Breast epithelium (tissue), 4 donors: ENCODE measurements around the gene CXorf66. TPM values are rescaled to one million over a fixed set of nuclear protein-coding genes. Genes with fewer than 3 reads are reported as not detected.
A peak's percentile ranks its signal among the peaks of the same experiment; 100 is the strongest.

ENCODE experiments used
- DNase-seq, 2 donors: peaks; one replicate each; pipeline ENCODE4 v3.0.0-alpha.2; 2019; ENCODE audit warnings: low spot score in 2 of 2
- H3K27ac ChIP-seq, 2 donors: fragments of 200-600 bp; sonication (generic) in 1 of 2; one replicate each; pipeline ENCODE4 v1.5.1; 2016 to 2019; ENCODE audit warnings: mild to moderate bottlenecking in 1 of 2
- H3K27me3 ChIP-seq, 2 donors: fragments of 200-600 bp; sonication (generic) in 1 of 2; one replicate each; pipeline versions ENCODE4 v1.5.1 to v1.6.0; 2017 to 2019; ENCODE audit warnings: control low read depth in 1 of 2, mild to moderate bottlenecking in 1 of 2
- H3K36me3 ChIP-seq: fragments of 200-600 bp; one replicate; pipeline ENCODE4 v1.5.1; 2019
- H3K4me1 ChIP-seq, 2 donors: fragments of 200-600 bp; sonication (generic); one replicate each; pipeline ENCODE4 v1.5.1; 2016 to 2019; ENCODE audit warnings: control low read depth in 1 of 2
- H3K4me3 ChIP-seq, 3 donors: fragments of 200-600 bp; sonication (generic); 1 replicate in 2 of 3; 2 replicates in 1 of 3; pipeline ENCODE4 v1.5.1; 2016 to 2019; ENCODE audit warnings: mild to moderate bottlenecking in 3 of 3, moderate library complexity in 2 of 3
- H3K9me3 ChIP-seq, 2 donors: fragments of 200-600 bp; sonication (generic) in 1 of 2; one replicate each; pipeline ENCODE4 v1.5.1; 2016 to 2019; ENCODE audit warnings: control low read depth in 1 of 2
- CTCF ChIP-seq, 3 donors: fragments of 450-650 bp; IDR thresholded peaks; one replicate each; pipeline ENCODE4 v1.5.1; 2016 to 2017; ENCODE audit warnings: antibody characterized with exemption in 3 of 3, mild to moderate bottlenecking in 3 of 3, moderate library complexity in 3 of 3
- POLR2A ChIP-seq: fragments of 450-650 bp; IDR thresholded peaks from one replicate; pipeline ENCODE4 v1.6.1; 2016; ENCODE audit warnings: antibody characterized with exemption, mild to moderate bottlenecking, moderate library complexity
- POLR2AphosphoS5 ChIP-seq, 3 donors: sonication (generic); formaldehyde crosslinking; IDR thresholded peaks; one replicate each; pipeline ENCODE4 v1.6.1; 2017; ENCODE audit warnings: antibody characterized with exemption in 3 of 3
- intact Hi-C: fragments of 100-400 bp; cut with DNase I; formaldehyde crosslinking; loops from one replicate; pipeline ENCODE4 v1.15.1; 2023; ENCODE audit warnings: low total_unique reads
- total RNA-seq, 3 donors: library from RNA; depleted of rRNA; stranded (reverse); fragments of >200 nt; gene quantifications; one replicate each; pipeline ENCODE4 v1.1.0, GENCODE V29; 2016

Gene CXorf66
- total RNA-seq, 3 donors from 2014 or later = not detected

DNA sequence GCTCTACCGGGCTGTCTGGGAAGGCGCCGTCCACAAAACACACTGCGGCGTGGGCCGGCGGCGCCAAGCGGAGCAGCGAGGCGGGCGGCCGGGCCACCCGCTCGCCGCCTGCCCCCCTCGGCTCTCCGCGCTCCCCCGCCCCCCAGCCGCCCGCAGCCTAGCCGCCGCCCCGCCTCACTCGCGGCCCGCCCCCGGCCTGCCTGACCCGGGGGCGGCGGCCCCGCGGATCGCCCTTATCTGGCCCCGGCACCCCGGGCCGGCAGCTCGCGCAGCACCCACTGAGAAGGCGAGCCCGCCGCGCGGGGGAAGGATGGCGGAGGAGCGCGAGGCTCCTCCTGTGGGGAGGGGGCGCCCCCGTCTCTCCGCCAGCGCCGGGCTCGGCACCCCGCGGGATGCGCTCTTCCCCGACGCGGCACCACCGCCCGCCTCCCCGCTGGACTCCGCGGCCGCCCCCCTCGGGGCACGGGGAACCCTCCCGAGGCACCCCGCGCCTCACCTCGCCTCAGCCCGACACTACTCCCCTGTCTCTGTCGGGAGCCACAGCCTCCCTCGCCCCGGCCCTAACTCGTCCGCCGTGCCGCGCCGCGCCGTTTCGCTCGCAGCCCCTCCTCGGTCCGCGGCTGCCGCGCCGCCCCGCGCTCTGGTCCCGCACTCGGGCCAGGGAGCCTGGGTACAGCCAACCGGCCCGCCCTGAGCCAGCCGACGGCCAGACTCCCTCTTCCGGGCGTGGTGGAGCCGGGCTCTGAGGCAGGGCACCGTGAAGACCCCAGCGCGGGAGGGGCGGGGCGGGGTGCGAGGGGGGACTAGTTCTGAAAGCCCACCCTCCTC is 33.0 kb downstream of the CXorf66 start:
- H3K27ac ChIP-seq = peak overlapping the region; percentile 96 to 98
- H3K27me3 ChIP-seq = peaks cover 0 to 21% of the 10 kb centered on the region in 2 donors
- peak in 1 of 2 donors; percentile 48 for DNase-seq
- H3K4me1 ChIP-seq = no peaks in the 10 kb centered on the region
- peak overlapping the region; percentile 73 to 80 (median 79) for H3K4me3 ChIP-seq
- H3K36me3 ChIP-seq = no peaks in the 10 kb centered on the region
- intact Hi-C loops = no loop called here
- no peaks in the 10 kb centered on the region for H3K9me3 ChIP-seq
- TF ChIP-seq POLR2AphosphoS5 (IDR thresholded peaks at IDR 0.05) = no peak
- no peak for TF ChIP-seq POLR2A
- no peak for TF ChIP-seq CTCF (IDR thresholded peaks at IDR 0.05)

- Histone ChIP-seq H3K9me3 (no peaks in the 10 kb centered on the region), H3K27me3 (peaks cover 0 to 23% of the 10 kb centered on the region in 2 donors), H3K4me3 (peak overlapping the region; percentile 73 to 80 (median 79)), H3K27ac (peak overlapping the region; percentile 96 to 98), H3K36me3 (no peaks in the 10 kb centered on the region), H3K4me1 (no peaks in the 10 kb centered on the region)
- intact Hi-C loops = loop anchor here (2.0 kb wide), 1 partner anchor 73 kb away; no protein-coding TSS in a partner anchor
- TF ChIP-seq POLR2A (no peak), CTCF (IDR thresholded peaks at IDR 0.05) (no peak), POLR2AphosphoS5 (IDR thresholded peaks at IDR 0.05) (no peak)
- DNase-seq = peak in 1 of 2 donors; percentile 19
Observed at GRCh38 chrX:139931646-139932072, 33.7 kb downstream of the CXorf66 start.

DNA sequence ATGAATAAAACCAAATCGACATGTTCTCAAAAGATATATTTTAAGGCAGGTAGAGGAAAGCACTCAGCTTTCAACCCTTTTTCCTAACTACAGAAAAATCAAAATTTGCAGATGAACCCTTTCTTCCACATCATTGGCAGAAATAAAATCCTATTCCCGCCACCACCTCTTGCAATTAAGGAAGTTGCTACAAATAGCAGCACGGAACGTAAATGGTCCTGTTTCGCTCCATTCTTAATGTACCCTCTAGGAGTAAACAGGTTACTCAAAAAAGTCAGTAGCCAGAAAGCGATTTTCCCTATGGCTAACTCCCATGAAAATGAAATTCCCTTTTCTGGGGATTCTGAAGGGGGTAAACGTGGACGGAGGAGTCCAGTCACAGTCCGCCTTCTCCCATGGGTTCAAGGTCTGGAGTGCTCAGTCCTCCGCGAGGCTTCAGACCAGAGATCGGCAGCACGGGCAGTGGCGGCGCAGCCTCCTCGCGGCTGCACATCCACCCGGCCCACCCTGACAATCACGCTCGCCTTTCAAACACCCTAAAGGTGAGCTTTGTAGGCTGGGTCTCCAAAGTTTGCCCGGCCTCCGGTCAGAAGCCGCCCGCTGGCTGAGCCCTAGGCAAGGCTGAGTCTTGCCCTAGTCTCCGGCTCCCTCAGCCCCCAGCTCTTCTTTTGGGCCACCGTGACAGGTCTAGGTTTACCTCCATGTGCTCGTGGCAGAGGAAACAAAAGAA is 34.2 kb downstream of the CXorf66 start:
- TF ChIP-seq POLR2AphosphoS5 (IDR thresholded peaks at IDR 0.05) = no peak
- no peak for TF ChIP-seq CTCF (IDR thresholded peaks at IDR 0.05)
- TF ChIP-seq POLR2A = no peak

GRCh38 chrX:139930401-139930800 is 34.9 kb downstream of the CXorf66 start:
- Histone ChIP-seq H3K9me3 (no peaks in the 10 kb centered on the region), H3K4me1 (no peaks in the 10 kb centered on the region), H3K4me3 (peak overlapping the region in 1 of 3 donors; percentile 79), H3K36me3 (no peaks in the 10 kb centered on the region), H3K27ac (no peak overlapping the region), H3K27me3 (peaks cover 0 to 26% of the 10 kb centered on the region in 2 donors)
- DNase-seq = no peak
- TF ChIP-seq POLR2AphosphoS5 (IDR thresholded peaks at IDR 0.05) (no peak), CTCF (IDR thresholded peaks at IDR 0.05) (no peak), POLR2A (no peak)
- intact Hi-C loops = loop anchor here (2.0 kb wide), 1 partner anchor 72 kb away; no protein-coding TSS in a partner anchor

More for the DNA sequence above, 34.2 kb downstream of the CXorf66 start:
- peak overlapping the region in 1 of 2 donors; percentile 96 for H3K27ac ChIP-seq
- H3K4me1 ChIP-seq = no peaks in the 10 kb centered on the region
- no peaks in the 10 kb centered on the region for H3K9me3 ChIP-seq
- intact Hi-C loops = loop anchor here (2.0 kb wide), 1 partner anchor 72 kb away; no protein-coding TSS in a partner anchor
- H3K4me3 ChIP-seq = peak overlapping the region; percentile 73 to 80 (median 79)
- no peaks in the 10 kb centered on the region for H3K36me3 ChIP-seq
- DNase-seq = no peak
- peaks cover 0 to 26% of the 10 kb centered on the region in 2 donors for H3K27me3 ChIP-seq
